ENCODE measurements around the gene BMPR2.

Gene BMPR2

DNA sequence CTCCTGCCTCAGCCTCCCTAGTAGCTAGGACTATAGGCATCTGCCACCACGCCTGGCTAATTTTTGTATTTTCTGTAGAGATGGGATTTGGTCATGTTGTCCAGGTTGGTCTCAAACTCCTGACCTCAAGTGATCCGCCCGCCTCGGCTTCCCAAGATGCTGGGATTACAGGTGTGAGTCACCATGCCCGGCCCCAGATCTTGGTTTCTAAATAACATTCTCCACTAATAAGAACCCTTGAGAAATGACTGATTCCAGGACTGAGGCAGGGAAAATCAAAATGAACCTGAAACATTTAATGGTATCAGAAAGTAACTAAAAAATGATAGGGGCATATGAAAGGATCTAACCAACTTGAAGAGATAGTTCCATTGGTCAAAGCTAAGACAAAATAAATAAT, 34.0 kb downstream of the BMPR2 start:
- no peak for TF ChIP-seq CTCF (IDR thresholded peaks at IDR 0.05; ENCODE audit: low read depth, low read length, missing control alignments)
- DNase-seq (ENCODE audit: extremely low read depth, low read depth), result no peak
- no peak overlapping the region for H3K4me3 ChIP-seq (replicated peaks; ENCODE audit: low read depth, low read length)

GRCh38 chr2:202411097-202411496, 35.0 kb downstream of the BMPR2 start:
- no peak overlapping the region for H3K4me3 ChIP-seq (replicated peaks; ENCODE audit: low read depth, low read length)
- DNase-seq (ENCODE audit: extremely low read depth, low read depth), result no peak
- no peak for TF ChIP-seq CTCF (IDR thresholded peaks at IDR 0.05; ENCODE audit: low read depth, low read length, missing control alignments)

- TF ChIP-seq CTCF (IDR thresholded peaks at IDR 0.05; ENCODE audit: low read depth, low read length, missing control alignments), result no peak
- no peak overlapping the region for H3K4me3 ChIP-seq (replicated peaks; ENCODE audit: low read depth, low read length)
- no peak for DNase-seq (ENCODE audit: extremely low read depth, low read depth)
Observed at GRCh38 chr2:202418027-202418426, 41.9 kb downstream of the BMPR2 start.

- no peak for DNase-seq (ENCODE audit: extremely low read depth, low read depth)
- no peak overlapping the region for H3K4me3 ChIP-seq (replicated peaks; ENCODE audit: low read depth, low read length)
- TF ChIP-seq CTCF (IDR thresholded peaks at IDR 0.05; ENCODE audit: low read depth, low read length, missing control alignments), result no peak
Observed at GRCh38 chr2:202418511-202418910, 42.4 kb downstream of the BMPR2 start.

DNA sequence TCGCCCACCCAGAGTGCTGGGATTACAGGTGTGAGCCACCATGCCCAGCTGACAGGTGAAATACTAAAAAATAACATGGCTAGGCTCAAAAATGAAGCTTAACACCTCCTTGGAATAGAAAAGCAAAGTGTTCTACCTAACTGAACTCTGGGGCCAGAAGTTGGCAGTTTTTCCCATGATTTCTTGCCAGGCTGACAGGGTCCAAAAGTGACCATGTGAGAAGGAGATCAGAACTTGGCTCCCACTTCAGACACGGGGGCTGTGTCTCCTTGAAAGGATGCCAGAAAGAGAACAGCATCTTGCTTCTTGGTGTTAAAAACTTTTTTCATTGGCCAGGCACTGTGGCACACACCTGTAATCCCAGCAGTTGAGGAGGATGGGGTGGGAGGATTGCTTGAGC, 47.0 kb downstream of the BMPR2 start:
- no peak for DNase-seq (ENCODE audit: extremely low read depth, low read depth)
- no peak for TF ChIP-seq CTCF (IDR thresholded peaks at IDR 0.05; ENCODE audit: low read depth, low read length, missing control alignments)
- no peak overlapping the region for H3K4me3 ChIP-seq (replicated peaks; ENCODE audit: low read depth, low read length)

DNA sequence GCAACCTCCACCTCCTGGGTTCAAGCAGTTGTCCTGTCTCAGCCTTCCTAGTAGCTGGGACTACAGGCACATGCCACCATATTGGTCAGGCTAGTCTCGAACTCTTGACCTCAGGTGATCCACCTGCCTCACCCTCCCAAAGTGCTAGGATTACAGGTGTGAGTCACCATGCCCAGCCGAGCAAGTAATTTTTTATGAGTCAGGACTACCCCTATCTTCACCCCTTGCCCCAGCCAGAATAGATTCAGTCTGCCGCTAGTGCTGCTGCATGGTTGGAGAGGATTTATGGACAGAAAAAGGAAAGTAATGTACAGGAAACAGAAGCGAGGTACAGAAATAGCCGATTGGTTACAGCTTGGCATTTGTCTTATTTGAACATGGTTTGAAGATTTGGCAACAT, 48.9 kb downstream of the BMPR2 start:
- H3K4me3 ChIP-seq (replicated peaks; ENCODE audit: low read depth, low read length), result no peak overlapping the region
- DNase-seq (ENCODE audit: extremely low read depth, low read depth), result no peak
- no peak for TF ChIP-seq CTCF (IDR thresholded peaks at IDR 0.05; ENCODE audit: low read depth, low read length, missing control alignments)

GRCh38 chr2:202426751-202427150, 50.6 kb downstream of the BMPR2 start:
- no peak for TF ChIP-seq CTCF (IDR thresholded peaks at IDR 0.05; ENCODE audit: low read depth, low read length, missing control alignments)
- H3K4me3 ChIP-seq (replicated peaks; ENCODE audit: low read depth, low read length), result no peak overlapping the region
- DNase-seq (ENCODE audit: extremely low read depth, low read depth), result no peak

Measured in HFF-Myc (cell line).